Hepatocyte (in vitro differentiated cells): ENCODE measurements around the gene GPC5. TPM values are rescaled to one million over a fixed set of nuclear protein-coding genes. Genes with fewer than 3 reads are reported as not detected.

Experiments used
- DNase-seq: peaks from one replicate; pipeline ENCODE4 v3.0.0-alpha.2; 2016; ENCODE audit warnings: low spot score
- H2AFZ ChIP-seq: fragments of 200-600 bp; sonication (generic); 2 replicates; pipeline ENCODE4 v1.6.0; 2016; ENCODE audit warnings: antibody characterized with exemption, mild to moderate bottlenecking
- H3K27ac ChIP-seq: fragments of 200-600 bp; sonication (generic); 2 replicates; pipeline ENCODE4 v1.5.1; 2016; ENCODE audit warnings: mild to moderate bottlenecking
- H3K27me3 ChIP-seq: fragments of 200-600 bp; sonication (generic); 2 replicates; pipeline ENCODE4 v1.6.1; 2016
- H3K36me3 ChIP-seq: fragments of 200-600 bp; sonication (generic); replicated peaks from 2 replicates; pipeline ENCODE4 v1.5.1; 2016; ENCODE audit warnings: low read depth; ENCODE audit not compliant: insufficient read depth
- H3K4me1 ChIP-seq: fragments of 200-600 bp; sonication (generic); 2 replicates; pipeline ENCODE4 v1.5.1; 2016; ENCODE audit warnings: mild to moderate bottlenecking, moderate library complexity; ENCODE audit not compliant: insufficient read depth
- H3K4me2 ChIP-seq: fragments of 200-600 bp; sonication (generic); 2 replicates; pipeline ENCODE4 v1.6.0; 2016
- H3K4me3 ChIP-seq: fragments of 200-600 bp; sonication (generic); 2 replicates; pipeline ENCODE4 v1.5.1; 2016; ENCODE audit warnings: mild to moderate bottlenecking
- H3K79me2 ChIP-seq: fragments of 200-600 bp; sonication (generic); 2 replicates; pipeline ENCODE4 v1.6.0; 2017; ENCODE audit warnings: mild to moderate bottlenecking
- H3K9me2 ChIP-seq: fragments of 200-600 bp; sonication (generic); replicated peaks from 2 replicates; pipeline ENCODE4 v1.6.0; 2017; ENCODE audit warnings: mild to moderate bottlenecking; ENCODE audit not compliant: insufficient read depth
- H3K9me3 ChIP-seq: fragments of 200-600 bp; sonication (generic); 2 replicates; pipeline ENCODE4 v1.5.1; 2016; ENCODE audit warnings: low read depth, mild to moderate bottlenecking
- H4K20me1 ChIP-seq: fragments of 200-600 bp; sonication (generic); 2 replicates; pipeline ENCODE4 v1.6.0; 2016; ENCODE audit warnings: mild to moderate bottlenecking; ENCODE audit not compliant: insufficient read depth, poor library complexity, severe bottlenecking
- EZH2 ChIP-seq: fragments of 200-600 bp; sonication (generic); IDR thresholded peaks from 2 replicates; pipeline ENCODE4 v1.6.1; 2016; ENCODE audit warnings: antibody characterized with exemption, mild to moderate bottlenecking, borderline replicate concordance
- EZH2phosphoT487 ChIP-seq: fragments of 200-600 bp; sonication (generic); IDR thresholded peaks from one replicate; pipeline ENCODE4 v1.6.1; 2018; ENCODE audit warnings: antibody characterized with exemption, mild to moderate bottlenecking, low read depth, moderate library complexity; ENCODE audit not compliant: unreplicated experiment, severe bottlenecking
- WGBS: methylation state at CpG from one replicate; pipeline ENCODE4 v1.1.6; 2016; ENCODE audit warnings: low lambda C conversion rate; ENCODE audit errors: missing lambda C conversion rate; 5-methylcytosine and 5-hydroxymethylcytosine counted together
- polyA plus RNA-seq: library from polyadenylated mRNA; unstranded; fragments of >200 nt; fragmentation: Nextera tagmentation; extraction: Ambion mirVana; gene quantifications from 2 replicates; pipeline ENCODE4 v1.2.1, GENCODE V29; 2016
- total RNA-seq: library from RNA; depleted of rRNA; stranded (reverse); fragments of >200 nt; gene quantifications from 2 replicates; pipeline ENCODE4 v1.2.3, GENCODE V29; 2014
- TF ChIP-seq, protein P1 (sequence below): fragments of 200-600 bp; sonication (generic); IDR thresholded peaks from 2 replicates; pipeline ENCODE4 v1.5.1; 2016; ENCODE audit warnings: antibody characterized with exemption, mild to moderate bottlenecking; ENCODE audit not compliant: poor library complexity

The GPC5 gene
- total and polyA plus RNA-seq, 2 experiments from 2014 or later: 3.9 to 5.4 TPM

DNA sequence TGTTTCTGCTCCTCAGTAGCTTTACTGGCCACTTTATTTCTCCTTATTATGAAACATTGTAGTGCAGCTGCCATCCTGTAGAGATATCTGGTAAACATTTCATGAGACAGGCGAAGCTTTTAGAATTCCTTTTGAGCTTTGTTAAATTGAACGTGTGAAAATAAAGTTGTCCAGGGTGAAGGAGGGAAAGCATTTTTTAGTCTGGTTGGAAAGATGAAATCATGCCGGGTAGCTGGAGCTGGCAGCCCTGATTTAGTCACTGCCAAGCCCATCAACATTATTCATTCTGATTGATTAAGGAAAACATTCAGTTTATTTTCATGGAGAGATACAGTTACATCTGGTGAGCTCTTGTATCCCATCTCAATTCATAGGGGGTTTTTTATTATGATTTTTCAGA, 1502.0 kb downstream of the GPC5 start:
- Histone ChIP-seq H4K20me1 (no peaks in the 10 kb centered on the region), H3K36me3 (no peaks in the 10 kb centered on the region), H3K27me3 (no peaks in the 10 kb centered on the region), H3K27ac (no peak overlapping the region), H3K9me2 (no peaks in the 10 kb centered on the region), H3K4me1 (no peaks in the 10 kb centered on the region), H3K9me3 (peaks cover 4% of the 10 kb centered on the region), H3K4me2 (no peak overlapping the region), H3K79me2 (no peaks in the 10 kb centered on the region), H2AFZ (no peak overlapping the region), H3K4me3 (no peak overlapping the region)
- 67% methylated on average over 3 of the region's 3 CpGs for WGBS
- DNase-seq: no peak
- no peak for TF ChIP-seq EZH2phosphoT487
- TF ChIP-seq EZH2: no peak
- TF ChIP-seq, protein P1, sequence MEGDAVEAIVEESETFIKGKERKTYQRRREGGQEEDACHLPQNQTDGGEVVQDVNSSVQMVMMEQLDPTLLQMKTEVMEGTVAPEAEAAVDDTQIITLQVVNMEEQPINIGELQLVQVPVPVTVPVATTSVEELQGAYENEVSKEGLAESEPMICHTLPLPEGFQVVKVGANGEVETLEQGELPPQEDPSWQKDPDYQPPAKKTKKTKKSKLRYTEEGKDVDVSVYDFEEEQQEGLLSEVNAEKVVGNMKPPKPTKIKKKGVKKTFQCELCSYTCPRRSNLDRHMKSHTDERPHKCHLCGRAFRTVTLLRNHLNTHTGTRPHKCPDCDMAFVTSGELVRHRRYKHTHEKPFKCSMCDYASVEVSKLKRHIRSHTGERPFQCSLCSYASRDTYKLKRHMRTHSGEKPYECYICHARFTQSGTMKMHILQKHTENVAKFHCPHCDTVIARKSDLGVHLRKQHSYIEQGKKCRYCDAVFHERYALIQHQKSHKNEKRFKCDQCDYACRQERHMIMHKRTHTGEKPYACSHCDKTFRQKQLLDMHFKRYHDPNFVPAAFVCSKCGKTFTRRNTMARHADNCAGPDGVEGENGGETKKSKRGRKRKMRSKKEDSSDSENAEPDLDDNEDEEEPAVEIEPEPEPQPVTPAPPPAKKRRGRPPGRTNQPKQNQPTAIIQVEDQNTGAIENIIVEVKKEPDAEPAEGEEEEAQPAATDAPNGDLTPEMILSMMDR: no peak

DNA sequence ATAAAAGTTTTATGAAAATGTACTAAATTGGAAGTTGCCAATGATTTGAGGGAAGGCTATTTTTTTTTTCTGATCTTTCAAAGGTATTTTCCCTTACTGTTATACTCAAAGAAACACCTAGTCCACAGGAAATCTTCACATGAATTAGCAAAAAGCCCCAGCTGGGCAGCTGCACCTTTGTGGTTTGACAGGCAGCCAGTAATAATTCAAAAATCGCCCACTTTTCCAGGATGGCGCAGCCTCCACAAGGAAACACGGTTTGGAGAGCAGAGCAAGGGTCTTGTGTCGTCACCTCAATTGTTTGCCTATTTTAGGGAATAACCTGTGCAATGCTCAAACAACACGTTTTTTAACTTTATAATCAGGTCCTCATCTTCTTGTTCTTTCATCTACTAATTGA, 1503.3 kb downstream of the GPC5 start:
- Histone ChIP-seq H3K4me2 (no peak overlapping the region), H3K9me3 (peaks cover 4% of the 10 kb centered on the region), H3K4me3 (no peak overlapping the region), H2AFZ (no peak overlapping the region), H4K20me1 (no peaks in the 10 kb centered on the region), H3K27ac (no peak overlapping the region), H3K9me2 (no peaks in the 10 kb centered on the region), H3K79me2 (no peaks in the 10 kb centered on the region), H3K27me3 (no peaks in the 10 kb centered on the region), H3K4me1 (no peaks in the 10 kb centered on the region), H3K36me3 (no peaks in the 10 kb centered on the region)
- 81% methylated on average over 5 of the region's 5 CpGs for WGBS
- DNase-seq: no peak
- no peak for TF ChIP-seq EZH2
- TF ChIP-seq EZH2phosphoT487: no peak
- TF ChIP-seq, protein P1: no peak

DNA sequence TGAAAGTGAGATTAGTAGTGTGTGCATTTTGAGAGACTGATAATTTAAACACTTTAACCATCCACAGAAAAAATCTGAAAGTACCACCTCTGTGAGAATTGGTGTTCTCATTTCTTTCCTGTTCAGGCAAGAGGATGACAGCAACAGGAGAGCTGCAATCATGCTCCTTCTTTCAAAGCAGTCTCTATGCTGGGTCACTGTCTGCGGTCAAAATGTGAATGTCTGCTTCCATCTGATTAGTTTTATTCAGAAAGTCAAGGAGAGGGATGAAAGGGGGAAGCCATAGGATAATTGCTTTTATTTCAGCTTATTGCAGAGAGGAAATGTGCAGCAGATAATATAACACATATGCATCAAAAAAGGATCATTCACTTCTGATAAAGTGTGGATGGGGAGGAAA, 1514.2 kb downstream of the GPC5 start:
- no peak for TF ChIP-seq EZH2phosphoT487
- TF ChIP-seq, protein P1: no peak
- no peak for TF ChIP-seq EZH2
- no peaks in the 10 kb centered on the region for H3K36me3 ChIP-seq
- no peak overlapping the region for H3K4me2 ChIP-seq
- no peaks in the 10 kb centered on the region for H4K20me1 ChIP-seq
- H3K9me3 ChIP-seq: no peaks in the 10 kb centered on the region
- no peaks in the 10 kb centered on the region for H3K4me1 ChIP-seq
- DNase-seq: no peak
- H3K9me2 ChIP-seq: no peaks in the 10 kb centered on the region
- no peaks in the 10 kb centered on the region for H3K27me3 ChIP-seq
- 92% methylated on average over 1 of the region's 1 CpG for WGBS
- H3K79me2 ChIP-seq: no peaks in the 10 kb centered on the region
- H2AFZ ChIP-seq: no peak overlapping the region
- no peak overlapping the region for H3K27ac ChIP-seq
- no peak overlapping the region for H3K4me3 ChIP-seq

- no peaks in the 10 kb centered on the region for H3K79me2 ChIP-seq
- H3K36me3 ChIP-seq: no peaks in the 10 kb centered on the region
- no peak overlapping the region for H3K4me2 ChIP-seq
- no peaks in the 10 kb centered on the region for H3K27me3 ChIP-seq
- H3K4me3 ChIP-seq: no peak overlapping the region
- TF ChIP-seq EZH2phosphoT487 (no peak), EZH2 (no peak)
- TF ChIP-seq, protein P1: no peak
- no peak overlapping the region for H3K27ac ChIP-seq
- H2AFZ ChIP-seq: no peak overlapping the region
- H3K4me1 ChIP-seq: no peaks in the 10 kb centered on the region
- DNase-seq: no peak
- no peaks in the 10 kb centered on the region for H3K9me3 ChIP-seq
- 63% methylated on average over 1 of the region's 1 CpG for whole genome bisulfite sequencing
- H4K20me1 ChIP-seq: no peaks in the 10 kb centered on the region
- no peaks in the 10 kb centered on the region for H3K9me2 ChIP-seq
Observed at GRCh38 chr13:92913840-92914239, 1515.4 kb downstream of the GPC5 start.
